Neural cell (in vitro differentiated cells): ENCODE measurements around the gene CDH4.

Experiments used
- EP300 ChIP-seq: fragments of 450-650 bp; conservative IDR thresholded peaks from 2 replicates; pipeline ENCODE4 v1.6.1; 2014; ENCODE audit warnings: antibody characterized with exemption, mild to moderate bottlenecking, moderate library complexity; ENCODE audit not compliant: poor library complexity, severe bottlenecking
- EZH2 ChIP-seq: fragments of 200-600, 300-800 bp; shearing (Covaris generic), sonication (generic); IDR thresholded peaks from 2 replicates; pipeline ENCODE4 v1.6.1; 2014; ENCODE audit warnings: antibody characterized with exemption, low read length, borderline replicate concordance, mild to moderate bottlenecking; ENCODE audit not compliant: insufficient read depth, poor library complexity, severe bottlenecking
- MXI1 ChIP-seq: fragments of 450-650 bp; conservative IDR thresholded peaks from 2 replicates; pipeline ENCODE4 v1.6.1; 2014; ENCODE audit warnings: antibody characterized with exemption, mild to moderate bottlenecking; ENCODE audit not compliant: poor library complexity, severe bottlenecking
- RAD21 ChIP-seq: fragments of 450-650 bp; conservative IDR thresholded peaks from 2 replicates; pipeline ENCODE4 v1.6.1; 2014; ENCODE audit warnings: antibody characterized with exemption, mild to moderate bottlenecking, moderate library complexity
- TF ChIP-seq, protein P1 (sequence below): fragments of 450-650 bp; IDR thresholded peaks from 2 replicates; pipeline ENCODE4 v1.5.1; 2014; ENCODE audit warnings: antibody characterized with exemption, mild to moderate bottlenecking, moderate library complexity; ENCODE audit not compliant: poor library complexity, severe bottlenecking

DNA sequence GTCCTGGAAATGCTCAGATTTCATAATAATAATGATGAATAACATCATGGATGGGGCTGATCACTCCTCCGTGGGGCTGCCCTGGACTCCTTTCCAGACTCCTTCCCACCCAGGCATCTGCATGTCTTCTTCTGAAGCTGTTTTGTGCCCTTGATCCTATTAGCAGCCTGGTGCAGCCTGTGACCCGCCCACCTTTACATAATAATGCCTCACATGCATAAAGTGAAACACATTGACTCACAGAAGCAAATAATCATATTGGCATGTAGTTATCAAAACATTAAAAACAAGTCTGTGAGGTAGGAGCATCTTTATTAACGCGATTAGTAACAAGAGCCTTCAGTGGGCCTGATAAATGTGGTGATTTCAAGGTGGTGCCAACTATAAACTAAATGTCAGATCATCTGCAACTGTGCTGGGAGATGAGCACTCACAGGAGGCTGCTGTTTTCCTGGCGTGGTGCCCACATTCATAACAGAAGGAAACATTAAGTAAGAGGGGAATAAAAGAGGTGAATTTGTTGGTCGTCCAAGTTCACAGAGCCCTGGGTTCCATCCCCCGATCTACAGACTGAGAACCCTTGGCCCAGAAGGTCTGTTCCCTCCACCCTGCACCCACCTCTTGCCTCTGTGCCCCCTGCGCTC, 344.7 kb downstream of the CDH4 start:
- no peak for TF ChIP-seq EP300
- TF ChIP-seq, protein P1, sequence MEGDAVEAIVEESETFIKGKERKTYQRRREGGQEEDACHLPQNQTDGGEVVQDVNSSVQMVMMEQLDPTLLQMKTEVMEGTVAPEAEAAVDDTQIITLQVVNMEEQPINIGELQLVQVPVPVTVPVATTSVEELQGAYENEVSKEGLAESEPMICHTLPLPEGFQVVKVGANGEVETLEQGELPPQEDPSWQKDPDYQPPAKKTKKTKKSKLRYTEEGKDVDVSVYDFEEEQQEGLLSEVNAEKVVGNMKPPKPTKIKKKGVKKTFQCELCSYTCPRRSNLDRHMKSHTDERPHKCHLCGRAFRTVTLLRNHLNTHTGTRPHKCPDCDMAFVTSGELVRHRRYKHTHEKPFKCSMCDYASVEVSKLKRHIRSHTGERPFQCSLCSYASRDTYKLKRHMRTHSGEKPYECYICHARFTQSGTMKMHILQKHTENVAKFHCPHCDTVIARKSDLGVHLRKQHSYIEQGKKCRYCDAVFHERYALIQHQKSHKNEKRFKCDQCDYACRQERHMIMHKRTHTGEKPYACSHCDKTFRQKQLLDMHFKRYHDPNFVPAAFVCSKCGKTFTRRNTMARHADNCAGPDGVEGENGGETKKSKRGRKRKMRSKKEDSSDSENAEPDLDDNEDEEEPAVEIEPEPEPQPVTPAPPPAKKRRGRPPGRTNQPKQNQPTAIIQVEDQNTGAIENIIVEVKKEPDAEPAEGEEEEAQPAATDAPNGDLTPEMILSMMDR = no peak
- TF ChIP-seq EZH2 = no peak
- TF ChIP-seq MXI1 = no peak
- TF ChIP-seq RAD21 = no peak
